HG03558 (cell line): ENCODE results near the gene PHOX2B.

Experiments
- ATAC-seq: cut with Tn5 transposase; IDR thresholded peaks from one replicate; pipeline ENCODE4 v1.9.1; 2021; ENCODE audit warnings: moderate number of reproducible peaks; ENCODE audit not compliant: unreplicated experiment; ENCODE audit errors: extremely low read depth

Gene PHOX2B

GRCh38 chr4:41748571-41749475 lies at the start of gene PHOX2B:
TSS of gene PHOX2B (minus strand) at chr4:41748725. CDS start at chr4:41748610, 115 bp downstream.
- no peak for ATAC-seq

DNA sequence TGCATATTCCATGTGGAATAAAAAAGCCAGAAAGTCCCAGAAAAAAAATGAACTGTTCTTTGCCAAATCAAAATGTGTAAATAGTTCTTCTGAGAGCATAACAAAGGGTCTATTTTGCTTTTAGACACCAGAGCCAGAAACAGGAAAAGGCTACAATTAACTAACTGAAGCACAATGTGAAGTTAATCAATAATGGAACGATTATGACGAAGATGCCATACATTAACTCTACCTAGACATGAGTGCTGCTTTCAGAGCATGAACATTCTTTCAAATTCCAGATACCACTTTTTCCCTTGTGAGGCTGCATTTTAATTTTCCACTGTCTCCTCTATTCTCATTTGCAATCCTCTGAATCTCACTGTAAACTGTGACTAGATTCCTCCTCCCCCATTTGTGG lies 48.7 kb upstream of the PHOX2B start:
- ATAC-seq = no peak

DNA sequence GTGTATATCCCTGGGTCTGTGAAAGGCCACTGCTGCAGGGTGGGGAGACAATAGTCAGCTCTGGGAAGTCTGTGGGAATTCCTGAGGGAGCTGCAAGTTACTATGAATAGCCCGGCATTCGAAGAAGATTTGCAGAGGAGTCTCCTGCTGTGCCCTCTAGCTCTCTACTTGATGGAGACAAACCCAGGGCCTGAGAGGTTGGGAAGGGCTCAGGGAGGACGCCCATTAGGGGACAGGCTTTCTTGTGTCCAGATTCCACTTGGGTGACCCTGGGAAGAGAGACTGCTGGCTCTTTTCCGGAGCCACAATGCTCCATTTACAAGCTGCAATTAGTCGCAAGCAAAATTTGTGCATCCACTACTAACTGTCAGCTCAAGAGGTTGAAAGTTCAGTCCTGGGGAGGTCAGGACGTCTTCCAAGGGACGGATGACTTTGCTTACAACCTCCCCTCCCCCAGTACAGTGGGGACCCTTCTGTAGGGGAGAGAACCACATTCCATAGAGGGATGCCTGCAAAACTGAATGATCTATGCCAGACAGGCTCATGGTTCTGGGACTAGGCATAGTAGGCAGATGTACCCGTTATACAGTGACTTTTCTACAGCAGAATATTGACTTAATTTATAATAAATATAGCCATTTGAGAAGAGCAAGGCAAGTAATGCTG lies 48.2 kb upstream of the PHOX2B start:
- ATAC-seq = no peak

GRCh38 chr4:41795796-41796385 lies 47.4 kb upstream of the PHOX2B start:
- ATAC-seq = no peak

DNA sequence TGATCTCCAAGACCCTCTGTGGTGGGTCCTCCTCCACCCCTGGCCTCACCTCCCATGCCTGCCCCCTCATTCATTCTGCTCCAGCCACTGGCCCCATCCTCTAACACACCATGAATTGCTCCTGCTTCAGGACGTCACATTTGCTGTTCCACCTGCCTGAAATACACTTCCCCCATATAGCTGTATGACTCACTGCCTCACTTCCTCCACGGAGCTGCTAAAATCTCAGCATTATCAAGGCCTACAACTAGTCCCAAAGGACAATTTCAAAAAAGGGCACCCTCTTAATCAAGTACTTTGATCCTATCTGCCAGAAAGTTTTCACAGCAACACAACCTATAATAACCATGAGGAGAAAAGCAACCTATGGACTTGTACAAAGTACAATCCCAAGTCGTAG lies 43.6 kb upstream of the PHOX2B start:
- ATAC-seq = no peak

- no peak for ATAC-seq
Measured at GRCh38 chr4:41791557-41791956, 43.0 kb upstream of the PHOX2B start.

- ATAC-seq = no peak
Measured at GRCh38 chr4:41787931-41788330, 39.4 kb upstream of the PHOX2B start.

DNA sequence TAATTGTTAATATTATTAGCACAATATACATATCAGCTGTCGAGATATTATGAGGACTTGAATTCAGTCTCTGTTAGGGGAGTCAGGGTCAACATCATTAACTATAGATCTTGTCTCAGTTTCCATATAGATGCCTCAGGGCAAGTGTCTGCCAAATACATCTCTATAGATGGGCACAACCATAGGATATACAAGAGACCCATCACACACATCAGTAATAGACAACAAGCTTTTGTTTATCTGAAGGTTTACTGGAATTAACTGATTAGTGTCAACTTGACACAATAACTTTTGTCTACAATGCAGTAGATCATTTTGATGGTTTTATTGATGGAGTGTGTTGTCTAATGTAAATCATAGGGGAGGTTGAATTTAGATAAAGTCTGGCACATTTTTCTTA lies 37.1 kb upstream of the PHOX2B start:
- no peak for ATAC-seq

DNA sequence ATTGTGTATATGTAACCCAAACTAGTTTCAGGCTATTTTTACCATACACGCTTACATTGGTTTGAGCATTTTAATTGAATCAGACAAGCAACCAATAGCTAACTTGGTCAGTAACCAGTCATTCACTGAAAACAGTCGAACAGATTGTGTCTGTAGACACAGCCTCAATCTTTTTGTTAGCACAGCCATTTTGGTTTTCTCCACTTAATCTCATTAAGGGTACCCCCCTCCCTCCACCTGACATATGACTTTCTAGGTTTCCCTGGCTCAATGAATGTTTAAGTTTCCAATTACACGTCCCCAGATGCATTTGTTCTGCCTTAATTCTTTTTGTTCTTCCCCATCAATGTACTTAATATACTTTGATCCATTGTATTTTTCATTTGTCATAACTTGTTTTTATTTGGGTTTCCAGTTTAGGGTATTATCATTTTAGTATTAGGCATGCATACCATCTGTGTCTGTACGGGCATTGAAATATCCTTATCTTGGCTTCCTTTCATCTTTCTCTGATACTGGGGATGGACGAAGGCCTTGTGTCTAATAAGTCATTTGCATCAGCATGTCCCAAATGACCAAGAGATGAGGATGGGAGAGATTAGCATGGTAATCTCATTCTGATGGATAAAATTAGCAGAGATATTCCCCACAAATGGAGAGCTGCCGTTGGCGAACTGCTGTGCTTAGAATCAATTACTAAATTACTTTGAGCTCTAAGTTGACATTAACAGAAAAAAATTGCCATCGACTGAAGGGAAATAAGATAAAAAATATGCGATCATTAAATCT lies 35.9 kb upstream of the PHOX2B start:
- no peak for ATAC-seq

- no peak for ATAC-seq
Measured at GRCh38 chr4:41776466-41776865, 27.9 kb upstream of the PHOX2B start.

DNA sequence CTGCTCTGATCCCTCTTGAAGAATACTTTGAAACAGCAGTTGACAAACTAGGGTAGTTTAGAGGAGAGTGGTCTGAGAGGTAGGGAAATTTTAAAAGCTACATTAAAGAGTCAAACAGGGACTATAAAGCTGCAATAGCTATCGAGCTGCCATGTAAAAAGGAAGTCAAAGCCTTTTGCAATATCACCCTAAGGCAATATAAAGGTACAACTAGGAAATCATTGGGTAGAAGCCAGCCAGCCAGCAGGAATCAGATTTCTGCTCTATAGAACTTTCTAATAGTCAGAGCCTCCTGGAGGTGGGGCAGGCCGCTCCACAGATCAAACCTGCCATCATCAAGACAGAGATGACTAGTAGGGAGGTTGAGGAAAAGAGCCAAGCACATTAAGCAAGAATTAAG lies 15.2 kb upstream of the PHOX2B start:
- no peak for ATAC-seq

- no peak for ATAC-seq
Measured at GRCh38 chr4:41758884-41759283, 10.4 kb upstream of the PHOX2B start.

DNA sequence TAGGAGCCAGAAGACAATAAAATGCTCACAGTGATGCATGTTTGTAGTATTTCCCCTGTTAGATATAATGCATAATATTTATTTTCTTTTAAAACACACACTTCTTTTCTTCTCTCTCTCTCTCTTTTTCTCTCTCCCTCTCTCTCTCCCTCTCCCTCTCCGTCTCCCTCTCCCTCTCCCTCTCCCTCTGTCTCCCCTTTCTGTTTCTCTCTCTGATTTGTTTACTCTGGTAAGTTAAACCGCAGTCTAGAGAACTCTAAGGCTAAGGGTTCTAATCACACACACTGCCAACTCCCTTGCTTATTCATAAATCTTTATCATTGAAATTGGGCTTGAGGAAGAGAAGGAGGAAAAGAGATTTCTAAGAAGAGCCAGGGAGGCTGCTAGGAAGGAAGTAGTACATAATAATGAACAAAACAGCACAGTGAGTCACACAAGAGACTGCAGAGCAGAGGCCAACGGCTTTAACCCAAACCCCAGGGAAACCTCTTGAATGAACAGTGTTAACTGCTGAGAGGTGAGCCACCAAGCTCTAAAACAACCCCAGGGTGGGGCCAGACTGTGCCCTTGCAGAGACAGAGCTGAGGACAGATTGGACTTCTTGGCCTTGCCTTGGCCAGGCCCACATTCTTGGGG lies 9.1 kb upstream of the PHOX2B start:
- no peak for ATAC-seq

DNA sequence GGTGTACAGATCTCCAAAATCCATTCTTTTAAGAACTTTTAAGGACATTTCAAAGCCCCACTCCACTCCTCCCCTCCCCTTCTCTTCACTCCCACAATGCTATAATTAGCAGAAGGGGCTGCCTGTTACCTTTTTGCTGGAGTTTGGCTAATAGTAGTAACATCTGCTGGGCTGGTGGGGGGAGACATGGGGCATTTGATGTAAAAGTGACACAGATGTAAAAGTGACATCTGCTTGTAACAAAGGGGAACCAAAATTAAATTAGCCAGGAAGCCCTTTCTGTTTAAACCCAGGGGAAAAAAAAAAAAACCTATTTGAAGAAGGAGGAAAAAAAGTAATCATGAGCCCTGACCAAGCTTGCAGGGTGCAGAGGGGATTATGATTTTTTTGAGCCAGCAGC lies 5.4 kb upstream of the PHOX2B start:
- no peak for ATAC-seq

GRCh38 chr4:41752081-41752836 lies 3.7 kb upstream of the PHOX2B start:
- ATAC-seq = no peak

DNA sequence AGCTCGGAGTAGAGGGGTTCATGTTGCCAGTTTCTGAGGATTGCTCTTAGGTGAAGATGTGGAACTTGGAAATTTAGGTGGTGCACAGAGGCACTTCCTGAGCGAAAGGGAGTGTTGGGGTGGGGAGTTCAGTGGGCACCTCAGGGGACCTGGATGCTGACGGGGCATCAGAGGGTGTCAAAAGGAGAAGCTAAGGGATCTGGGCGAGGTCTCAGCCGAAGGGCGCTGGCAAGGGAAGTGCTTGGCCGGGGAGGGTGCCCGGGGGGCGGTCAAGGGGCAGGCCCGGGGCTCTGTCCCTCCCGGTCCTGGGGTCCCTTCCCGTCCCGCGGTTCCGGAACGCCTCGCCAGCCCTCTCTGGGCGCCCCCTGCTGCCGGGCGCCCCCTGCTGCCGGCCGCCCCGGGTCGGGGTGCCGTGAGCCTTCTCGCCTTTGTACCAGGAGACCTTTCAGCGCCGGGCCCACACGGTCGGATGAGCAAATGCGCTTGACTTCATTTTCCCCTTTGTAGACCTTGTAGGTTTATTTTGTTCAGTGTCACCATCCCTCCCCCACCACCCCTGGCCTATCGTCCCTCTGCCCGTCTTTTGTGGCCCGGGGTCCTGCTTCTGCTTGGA lies 3.0 kb upstream of the PHOX2B start:
- ATAC-seq = no peak

GRCh38 chr4:41750626-41751448 lies 2.3 kb upstream of the PHOX2B start:
- no peak for ATAC-seq

DNA sequence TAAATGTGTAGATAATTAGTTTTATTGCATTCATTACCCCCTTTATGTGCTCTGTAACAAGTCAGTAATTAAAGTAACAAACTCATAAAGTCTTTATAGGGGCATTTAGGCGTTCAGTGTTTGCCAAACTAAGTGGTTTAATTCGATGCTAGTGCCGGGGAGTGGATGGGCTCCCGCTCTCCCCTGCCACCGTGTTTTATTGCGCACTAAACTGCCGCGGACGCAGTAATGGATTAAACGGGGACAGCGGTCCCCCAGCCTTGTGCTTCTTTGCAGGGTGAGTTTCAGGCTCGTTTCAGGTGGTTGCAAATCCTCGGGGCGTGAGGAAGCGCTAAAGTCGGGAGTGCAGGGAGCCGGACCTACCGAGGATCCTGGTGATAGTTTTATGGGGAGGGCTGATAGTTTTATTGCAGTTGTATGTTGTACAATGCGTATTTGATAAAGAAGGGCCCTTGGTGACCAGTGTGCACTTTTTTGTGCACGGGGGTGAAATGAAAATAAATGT lies 1.6 kb upstream of the PHOX2B start:
- no peak for ATAC-seq
